Stimulated activated CD4-positive, alpha-beta T cell treated with anti-CD3 and anti-CD28 coated beads, Interleukin-4, amount 100 ng/mL, for 24 hours (primary cell): ENCODE measurements around the gene TENT4A.
"Not testable (repeated sequence)": the region's sequence is repeated elsewhere in the genome, so short reads cannot be mapped to it uniquely, and the experiment has no call there.

Source experiments
- DNase-seq: peaks from one replicate; pipeline ENCODE4 v3.0.0-alpha.2; 2020

TENT4A gene

DNA sequence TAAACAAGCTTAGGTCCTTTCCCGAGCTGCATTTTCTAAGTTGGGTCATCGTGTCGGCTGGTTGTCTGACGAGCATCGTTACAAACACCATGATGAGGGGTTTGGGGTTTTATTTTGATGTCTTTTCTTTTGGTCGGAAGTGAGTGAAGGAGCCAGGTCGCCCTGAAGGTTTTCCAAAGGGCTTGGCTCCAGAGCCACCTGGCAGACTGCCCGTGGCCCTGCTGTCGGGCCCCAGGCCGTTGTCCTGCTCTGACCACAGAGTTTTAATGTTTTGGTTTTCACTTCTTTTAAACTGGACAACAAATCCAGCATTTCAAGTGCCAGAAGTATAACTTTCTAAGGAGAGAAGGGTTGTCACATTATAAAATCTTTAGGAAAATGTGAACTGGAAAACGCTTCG is 42.3 kb downstream of the TENT4A start:
- DNase-seq, result no peak

DNA sequence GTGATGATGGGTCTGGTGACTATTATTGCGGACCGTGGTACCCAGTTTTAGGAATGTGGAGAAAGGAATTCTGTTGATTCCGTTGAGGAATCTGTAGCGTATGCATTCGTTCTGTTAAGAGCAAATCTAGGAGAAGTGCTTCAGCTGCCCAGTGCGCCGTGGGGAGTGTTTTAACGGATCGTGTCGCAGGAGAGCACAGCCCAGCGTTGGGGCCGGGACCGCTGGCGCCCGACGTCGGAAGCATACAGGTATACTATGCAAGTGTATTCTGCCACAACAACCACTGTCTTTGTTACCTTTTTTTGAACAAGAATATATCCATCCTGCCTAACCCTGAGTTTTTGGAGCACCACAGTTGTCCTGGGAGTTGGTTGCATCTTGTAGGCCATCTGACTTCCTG is 42.7 kb downstream of the TENT4A start:
- DNase-seq, result no peak

DNA sequence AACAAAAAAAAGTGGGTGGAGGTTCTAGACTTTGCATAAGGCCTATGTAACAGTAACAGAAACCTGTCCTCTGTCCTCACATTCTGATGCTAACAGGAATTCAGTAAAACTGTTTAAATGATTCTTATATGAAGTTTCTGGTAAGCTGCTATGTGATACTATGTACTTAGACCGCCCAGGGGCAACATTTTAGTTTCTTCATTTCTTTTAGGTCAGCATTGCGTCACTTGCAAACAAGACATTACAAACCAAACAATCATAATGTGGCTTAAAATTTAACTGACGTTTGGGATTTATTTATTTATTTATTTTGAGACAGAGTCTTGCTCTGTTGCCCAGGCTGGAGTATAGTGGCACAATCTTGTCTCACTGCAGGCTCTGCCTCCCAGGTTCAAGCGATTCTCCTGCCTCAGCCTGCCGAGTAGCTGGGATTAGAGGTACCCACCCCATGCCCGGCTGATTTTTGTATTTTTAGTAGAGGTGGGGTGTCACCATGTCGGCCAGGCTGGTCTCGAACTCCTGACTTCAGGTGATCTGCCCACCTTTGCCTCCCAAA is 44.3 kb downstream of the TENT4A start:
- no peak for DNase-seq

DNA sequence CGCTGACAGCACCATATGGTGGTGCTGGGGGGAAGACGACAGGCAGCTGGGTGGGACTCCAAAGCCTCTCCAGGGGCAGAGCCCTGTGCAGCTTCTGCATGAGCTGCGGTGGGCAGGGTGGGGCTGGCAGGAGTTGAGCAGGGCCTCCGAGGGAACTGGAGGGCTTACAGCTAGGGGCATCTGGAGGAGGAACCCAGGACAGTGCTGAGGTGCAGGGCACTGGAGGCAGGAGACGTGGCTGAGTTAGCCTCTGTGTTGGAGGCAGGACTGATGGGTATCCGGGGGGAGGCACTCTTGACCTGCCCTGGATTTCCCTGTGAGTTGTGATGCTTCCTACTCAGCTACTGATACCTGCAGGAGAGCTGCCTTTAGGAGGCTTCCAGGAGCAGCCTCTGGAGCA is 45.0 kb downstream of the TENT4A start:
- DNase-seq, result no peak

DNA sequence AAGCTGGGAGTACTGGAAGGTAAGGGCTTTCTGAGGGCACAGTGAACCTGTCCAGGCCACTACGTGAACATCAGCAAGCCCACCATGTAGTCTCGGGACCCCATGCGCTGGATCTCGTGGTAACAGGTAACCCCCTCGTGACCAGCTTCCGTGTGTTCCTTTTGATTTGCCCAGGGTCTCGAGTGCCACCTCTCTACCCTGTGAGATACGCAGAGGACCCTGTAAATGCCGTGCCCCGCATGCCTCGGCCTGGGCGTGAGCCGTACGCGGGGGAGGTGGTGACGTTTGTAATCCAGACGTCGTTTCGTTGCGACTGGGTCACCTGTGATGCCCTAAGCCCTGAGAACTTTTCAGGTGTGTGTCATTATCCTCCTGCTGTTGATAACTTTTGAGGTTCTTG is 45.5 kb downstream of the TENT4A start:
- DNase-seq, result no peak

DNA sequence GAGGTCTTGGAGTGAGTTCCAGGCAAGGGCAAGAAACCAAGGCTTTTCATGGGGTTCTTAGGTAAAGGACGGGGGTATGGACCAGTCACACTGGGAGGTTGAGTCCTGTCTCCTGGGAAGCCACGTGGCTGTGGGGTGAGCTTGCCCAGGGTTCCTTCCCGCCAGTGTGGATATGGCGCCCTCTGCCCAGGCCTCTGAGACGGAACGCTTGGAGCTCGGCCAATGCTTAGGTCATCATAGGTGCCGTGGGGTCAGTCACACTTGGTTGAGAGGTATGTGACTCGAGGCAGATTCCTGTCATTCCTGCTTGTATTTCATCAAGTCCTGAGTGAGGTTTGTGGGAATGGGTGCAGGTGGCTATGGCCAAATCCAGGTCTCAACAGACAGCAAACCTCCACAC is 46.2 kb downstream of the TENT4A start:
- no peak for DNase-seq

DNA sequence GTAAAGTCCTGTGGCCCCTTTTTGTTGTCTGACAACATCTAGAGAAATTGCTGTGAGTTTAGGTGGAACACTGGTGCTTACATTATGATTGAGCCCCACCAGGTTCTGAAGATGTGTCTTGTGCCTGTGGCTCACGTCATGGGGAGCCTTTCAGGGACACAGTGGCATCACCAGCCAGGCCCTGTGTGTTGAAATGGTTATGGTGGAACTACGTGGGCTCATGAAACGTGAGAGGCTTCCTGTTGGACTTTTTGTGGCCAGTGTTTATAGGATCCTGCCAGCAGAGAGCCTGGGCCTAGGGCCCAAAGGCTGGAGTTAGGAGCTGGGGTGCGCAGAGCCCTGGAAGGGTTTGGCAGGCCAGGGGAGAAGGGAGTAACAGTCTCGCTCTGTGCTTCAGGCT is 46.8 kb downstream of the TENT4A start:
- DNase-seq, result no peak

DNA sequence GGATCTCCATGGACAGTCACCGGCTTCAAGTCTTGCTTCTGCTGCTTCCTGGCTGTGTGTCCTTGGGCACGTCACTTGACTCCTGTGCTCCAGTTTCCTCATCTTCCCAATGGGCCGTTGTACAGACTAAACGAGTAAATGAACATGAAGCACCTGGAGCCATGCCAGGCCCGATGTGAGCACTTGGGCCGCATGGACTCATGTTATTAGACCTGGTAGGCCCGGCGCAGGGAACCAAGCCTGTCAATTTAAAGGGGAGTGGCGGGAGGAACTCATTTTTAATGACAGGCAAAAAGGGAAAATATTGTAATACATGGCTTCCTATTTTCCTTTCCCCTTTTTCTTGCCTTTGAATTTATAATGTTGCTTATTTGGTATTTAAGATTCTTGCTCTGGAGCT is 47.5 kb downstream of the TENT4A start:
- no peak for DNase-seq

DNA sequence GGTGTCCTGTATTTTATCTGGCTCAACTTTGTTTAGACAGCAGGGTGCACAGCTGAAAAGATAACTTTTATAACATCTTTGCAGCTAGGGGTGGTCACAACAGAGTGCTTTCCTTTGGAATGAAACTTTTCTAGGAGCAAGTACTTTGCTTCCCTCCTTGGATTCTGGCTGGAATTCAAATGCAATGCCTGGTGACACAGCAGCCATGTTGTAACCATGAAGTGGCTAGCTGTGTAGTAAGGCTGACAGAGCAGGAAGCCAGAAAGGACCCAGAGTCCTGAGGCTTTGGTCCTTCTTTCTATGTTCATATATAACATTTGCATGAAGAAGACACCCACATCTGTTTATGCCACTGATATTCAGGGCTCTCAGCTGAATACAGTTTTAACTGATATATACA is 48.1 kb downstream of the TENT4A start:
- DNase-seq, result no peak

DNA sequence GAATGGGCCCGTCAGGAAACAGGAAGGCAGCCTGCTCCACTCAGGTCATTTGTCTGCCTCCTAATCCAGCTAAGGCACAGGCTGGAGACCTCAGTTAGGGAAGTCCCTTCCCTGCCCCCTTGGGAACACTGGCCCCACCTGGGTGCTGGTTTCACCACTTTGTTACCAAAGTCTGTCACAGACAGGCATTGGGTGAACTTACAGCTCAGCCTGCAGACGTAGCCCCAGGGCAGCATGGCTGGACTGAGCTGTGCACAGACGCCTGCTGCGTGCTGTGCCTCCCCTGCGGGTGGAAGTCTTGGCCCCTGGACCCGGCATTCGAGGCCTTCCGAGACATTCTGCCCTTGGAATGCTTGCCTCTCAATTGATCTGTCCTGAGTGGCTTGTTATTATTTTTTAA is 48.9 kb downstream of the TENT4A start:
- DNase-seq, result no peak

DNA sequence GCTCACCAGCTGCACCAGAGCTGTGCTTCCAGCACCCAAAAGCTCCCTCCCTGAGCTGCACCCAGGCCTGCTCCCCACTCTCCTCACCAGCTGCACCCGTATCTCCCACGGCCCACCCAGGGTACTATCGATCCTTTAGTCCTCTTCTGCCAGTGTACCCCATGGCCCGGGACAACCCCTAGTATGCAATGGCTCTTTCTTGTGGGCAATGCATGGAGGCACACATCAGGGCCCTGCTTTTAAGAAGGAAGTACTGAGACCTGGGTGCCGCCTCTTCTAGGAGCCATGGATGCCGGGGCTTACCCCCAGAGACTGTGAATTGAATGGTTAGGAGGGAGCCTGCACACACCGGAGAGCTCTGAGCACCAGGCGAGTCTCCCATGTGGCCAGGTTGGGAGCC is 49.5 kb downstream of the TENT4A start:
- DNase-seq, result no peak

DNA sequence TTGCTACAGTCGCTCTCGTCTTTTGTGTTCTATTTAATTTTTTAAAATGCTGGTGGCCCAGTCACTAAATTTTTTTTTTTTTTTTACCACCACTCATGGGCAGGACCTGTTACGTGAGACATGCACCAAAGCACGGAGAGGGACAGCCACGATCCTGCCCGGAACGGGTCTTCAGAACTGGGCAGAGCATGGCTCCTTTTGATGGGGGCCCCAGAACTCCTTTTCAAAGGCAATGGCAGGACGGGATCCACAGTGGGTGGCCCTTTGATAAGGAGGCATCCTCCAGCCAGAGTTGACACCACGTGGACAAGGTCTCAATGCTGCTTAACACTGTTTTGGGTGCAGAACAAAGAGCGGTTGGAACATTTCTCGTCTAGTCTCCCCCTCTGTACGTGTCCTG is 50.0 kb downstream of the TENT4A start:
- DNase-seq, result no peak

DNA sequence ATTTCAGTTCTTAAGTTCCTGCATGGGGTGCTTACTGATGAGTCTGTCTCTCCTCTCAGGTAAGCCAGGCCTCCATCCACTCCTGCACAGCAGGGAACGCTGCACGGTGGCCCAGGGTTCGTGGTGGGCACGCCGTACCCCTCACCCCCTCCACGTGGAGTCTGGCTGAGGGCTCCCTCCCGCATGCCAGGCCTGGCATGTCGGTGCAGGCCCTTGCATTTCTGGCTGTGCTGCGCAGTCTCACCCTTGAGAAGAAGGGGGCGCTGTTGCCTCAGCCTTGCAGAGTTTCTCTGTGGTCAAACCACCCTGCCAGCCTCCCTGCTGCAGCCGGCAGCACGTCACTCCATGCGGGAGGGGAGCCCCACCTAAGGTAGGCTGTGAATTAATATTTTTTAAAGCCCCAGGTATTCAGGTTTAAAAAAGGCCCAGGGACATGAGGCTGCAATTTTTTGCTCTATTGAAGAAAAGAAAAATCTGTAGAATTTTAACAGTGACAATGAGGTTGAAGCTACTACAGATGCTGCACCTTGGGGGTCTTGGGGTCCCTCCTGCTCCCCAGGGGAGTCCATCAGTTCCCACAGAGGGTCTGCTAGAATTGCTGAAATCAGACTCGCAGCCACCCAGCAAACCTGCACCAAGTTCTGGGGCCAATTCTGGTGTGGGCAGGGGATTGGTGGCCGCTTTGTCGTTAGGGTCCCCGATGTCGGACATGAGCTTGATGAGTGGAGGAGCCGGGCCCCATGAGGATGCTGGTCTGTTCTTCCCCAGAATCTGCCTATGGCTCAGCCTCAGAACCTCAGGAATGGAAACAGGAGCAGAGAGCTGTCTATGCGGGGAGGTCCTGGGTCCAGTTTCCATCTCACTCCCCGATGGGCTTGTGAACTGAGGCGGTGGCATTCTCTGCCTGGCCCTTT is 52.6 kb downstream of the TENT4A start:
- peak; percentile 63 for DNase-seq

DNA sequence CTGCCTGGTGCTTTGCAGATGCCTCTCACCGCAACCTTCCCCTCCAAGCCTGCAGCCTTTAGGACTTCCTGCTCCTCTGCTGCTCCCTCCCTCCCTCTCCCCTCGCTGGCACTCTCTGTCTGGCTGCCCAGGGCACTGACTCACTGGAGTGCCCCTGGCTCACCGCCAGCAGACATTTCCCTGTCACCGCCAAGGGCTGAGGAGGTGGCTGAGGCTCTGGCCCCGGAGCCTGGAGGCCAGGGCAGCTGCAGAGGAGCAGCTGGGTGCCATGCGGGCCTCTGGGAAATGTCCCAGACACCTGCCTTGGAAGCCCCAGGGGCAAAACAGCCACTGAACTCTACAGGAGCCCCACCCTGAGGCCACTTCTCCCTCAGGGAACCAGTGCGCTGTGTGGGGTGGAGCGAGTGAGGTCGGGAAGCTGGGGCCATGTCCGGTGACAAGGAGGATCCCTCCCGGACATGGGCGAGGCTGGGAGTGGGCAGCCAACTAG is 53.4 kb downstream of the TENT4A start:
- DNase-seq, result peak; percentile 40

DNA sequence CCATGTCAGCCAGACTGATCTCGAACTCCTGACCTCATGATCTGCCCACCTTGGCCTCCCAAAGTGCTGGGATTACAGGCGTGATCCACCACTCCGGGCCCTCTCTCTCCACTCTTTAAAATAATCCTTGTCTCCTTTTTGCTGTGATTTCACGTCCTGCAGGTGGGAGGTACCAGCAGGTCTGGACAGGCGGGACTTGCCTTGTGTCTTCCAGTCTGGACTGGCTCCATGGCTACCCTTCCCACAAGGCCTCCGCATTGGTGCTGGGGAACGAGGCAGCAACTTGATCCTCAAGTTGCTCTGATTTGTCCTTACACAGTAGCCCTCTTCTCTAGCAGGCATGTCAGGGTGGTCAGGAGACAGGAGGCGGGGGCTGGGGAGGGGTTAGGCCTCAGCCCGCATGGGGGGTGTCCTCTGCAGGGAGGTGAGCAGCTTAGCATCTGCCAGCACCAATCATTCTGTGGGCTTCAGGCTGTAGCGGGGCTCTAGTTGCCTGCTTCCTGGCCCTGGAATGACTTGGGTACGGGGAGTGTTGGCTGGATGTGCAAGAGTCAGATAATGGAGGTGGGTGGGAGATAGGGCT is 54.3 kb downstream of the TENT4A start:
- DNase-seq, result no peak

DNA sequence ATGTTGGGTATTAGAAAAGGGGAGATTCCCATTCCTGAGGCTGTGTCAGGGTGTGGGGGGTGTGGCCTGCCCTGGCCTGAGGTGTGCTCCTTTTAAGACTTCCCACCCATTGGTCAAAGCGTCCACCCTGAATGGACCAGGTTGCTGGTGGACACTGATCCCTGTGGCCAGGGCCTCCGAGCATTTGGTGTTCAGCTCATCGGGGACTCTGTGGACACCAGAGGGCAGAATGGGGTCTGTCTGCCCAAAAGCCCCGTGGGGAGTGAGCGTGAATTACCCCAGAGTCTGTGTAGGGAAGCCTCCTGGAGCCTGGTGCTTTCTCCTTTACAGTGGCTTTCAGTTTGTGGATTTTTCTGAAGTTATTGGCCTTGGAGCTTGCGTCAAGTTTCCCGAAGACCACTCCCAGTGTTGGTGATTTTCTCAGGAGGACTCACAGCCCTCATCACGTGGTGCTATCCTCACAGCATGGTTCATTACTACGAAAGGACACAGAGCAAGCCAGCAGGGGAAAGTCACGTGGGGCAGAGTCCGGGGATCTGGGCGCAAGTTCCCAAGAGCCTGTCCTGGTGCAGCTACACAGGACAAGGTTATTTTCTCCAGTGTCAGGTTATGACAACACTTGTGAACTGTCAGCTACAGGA is 55.5 kb downstream of the TENT4A start:
- no peak for DNase-seq

DNA sequence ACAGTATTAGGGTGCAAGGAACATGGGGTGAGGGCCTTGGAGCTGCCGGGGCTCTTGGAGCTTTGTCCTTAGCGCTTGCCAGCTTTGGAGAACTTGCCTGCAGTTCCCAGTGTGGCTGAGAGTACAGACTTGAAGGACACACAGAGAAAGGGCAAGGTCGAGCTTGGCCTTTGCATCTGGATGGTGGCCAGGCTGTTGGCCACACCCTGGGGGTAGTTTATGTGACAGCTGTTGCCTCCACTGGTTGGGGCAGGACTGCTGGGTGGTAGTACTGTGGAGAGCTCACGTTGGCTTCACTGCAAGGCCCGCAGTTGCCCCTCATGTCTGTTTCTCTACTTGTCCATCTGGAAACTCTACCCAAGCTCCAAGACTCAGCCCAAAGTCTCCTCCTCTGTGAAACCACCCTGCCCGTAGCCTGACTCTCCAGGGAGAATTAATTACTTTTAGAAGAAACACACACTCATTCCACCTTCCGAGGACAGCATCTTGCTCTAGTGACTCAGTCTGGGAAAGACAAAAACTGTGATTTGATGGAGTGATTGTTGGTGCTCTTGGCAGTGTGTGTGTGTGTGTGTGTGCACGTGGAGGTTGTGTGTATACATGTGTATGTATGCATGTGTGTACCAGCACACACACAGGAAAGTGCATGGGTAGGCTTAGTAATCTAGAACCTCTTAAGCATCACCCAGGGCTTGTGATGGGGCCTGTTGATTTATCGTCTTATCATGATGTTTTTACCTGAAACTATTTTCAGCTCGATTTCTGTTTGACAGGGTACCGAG is 57.8 kb downstream of the TENT4A start:
- DNase-seq, result no peak

DNA sequence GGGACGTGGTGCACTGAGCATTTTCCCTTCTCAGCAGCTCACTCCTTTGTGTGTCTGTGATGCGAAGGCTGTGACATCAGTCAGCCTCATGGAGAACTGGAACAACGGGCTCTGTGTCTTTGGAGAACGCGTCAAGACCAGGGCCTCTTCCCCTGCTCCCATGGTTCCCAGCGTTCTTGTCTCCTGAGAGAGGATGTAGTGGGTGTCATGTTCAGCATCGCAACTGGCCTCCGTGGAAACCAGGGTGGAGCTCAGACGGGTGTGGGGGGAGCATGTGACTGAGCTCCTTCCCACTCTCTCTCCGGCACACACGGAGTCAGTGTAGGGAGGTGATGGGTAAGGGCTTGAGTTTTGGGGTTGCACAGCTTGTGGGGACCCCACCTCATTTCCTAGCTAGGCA is 59.7 kb downstream of the TENT4A start:
- DNase-seq, result no peak

DNA sequence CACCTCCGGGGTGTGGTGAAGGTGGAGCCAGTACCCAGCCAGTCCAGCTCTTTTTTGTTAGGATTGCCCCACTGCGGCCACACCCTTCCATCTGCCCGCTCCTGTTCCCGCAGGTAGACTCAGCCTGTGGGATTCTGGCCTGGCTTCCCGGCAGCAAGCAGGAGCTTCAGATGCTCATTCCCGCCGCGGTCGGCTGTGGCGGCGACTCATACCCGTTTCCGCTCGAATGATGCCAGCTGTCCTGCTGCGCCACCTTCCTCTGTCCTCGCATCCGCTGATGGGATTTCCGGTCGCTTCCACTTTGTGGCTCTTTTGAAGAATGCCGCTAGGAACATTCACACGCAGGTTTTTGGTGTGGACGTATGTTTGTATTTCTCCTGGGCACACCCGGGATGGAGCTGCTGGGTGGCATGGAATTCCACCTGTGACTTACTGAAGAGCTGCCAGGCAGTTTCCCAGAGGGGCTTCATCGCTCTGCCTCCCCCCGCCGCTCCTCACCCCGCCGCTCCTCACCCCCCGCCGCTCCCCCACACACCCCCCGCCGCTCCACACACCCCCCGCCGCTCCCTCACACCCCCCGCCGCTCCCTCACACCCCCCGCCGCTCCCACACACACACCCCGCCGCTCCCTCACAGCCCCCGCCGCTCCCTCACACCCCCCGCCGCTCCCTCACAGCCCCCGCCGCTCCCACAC is 60.3 kb downstream of the TENT4A start:
- no peak for DNase-seq

DNA sequence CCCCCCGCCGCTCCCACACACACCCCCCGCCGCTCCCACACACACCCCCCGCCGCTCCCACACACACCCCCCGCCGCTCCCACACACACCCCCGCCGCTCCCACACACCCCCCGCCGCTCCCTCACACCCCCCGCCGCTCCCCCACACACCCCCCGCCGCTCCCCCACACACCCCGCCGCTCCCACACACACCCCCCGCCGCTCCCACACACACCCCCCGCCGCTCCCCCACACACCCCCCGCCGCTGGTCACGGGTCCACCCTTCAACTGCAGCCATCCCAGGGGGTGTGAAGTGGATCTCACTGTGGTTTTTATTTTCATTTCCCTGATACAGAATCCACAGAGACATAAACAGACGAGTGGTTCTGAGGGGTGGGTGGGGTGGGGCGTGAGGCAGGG is 61.0 kb downstream of the TENT4A start:
- not testable (repeated sequence) for DNase-seq

DNA sequence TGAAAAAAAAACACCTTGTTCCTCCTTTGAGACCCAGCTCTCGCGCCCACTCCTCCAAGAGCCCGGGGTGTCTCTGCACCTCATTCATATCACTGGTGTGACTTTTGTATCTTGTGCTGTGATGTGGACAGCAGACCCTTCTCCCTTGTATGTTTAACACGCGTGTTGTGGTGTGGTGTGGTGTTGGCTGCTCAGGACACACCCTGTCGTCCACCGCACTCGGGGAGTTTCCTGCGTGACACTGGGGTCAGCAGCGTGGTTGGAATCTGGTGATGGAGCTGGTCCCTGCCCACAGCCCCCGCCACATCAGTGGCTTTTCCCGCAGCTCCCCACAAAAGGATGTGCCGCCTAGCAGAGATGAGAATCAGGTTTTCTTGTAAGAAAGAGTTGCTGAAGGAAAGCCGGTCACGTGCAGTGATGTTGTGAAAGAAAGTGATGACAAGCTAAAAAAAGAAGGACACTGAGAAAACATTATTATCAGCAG is 61.5 kb downstream of the TENT4A start:
- no peak for DNase-seq

DNA sequence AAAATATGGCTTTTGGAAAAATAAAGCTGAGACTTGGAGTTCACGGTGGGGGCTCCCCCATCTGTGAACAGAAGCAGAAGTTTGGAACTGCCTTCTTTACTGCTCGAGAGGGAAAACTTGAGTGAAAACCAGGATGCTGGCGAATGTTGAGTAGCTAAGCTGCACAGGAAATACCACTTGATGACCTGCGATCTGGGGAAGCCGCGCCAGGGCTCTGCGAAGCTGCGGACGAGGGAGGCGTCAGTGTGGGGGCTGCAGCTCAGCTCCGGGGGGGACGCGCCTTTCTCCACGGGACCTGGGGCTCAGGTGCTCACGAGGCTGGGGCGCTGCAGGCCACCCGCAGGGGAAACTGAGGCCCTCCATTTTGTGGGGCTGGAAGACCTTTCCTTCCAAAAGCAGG is 62.3 kb downstream of the TENT4A start:
- no peak for DNase-seq
